CD14-positive monocyte (primary cell): ENCODE results near the gene NPR1. TPM values are rescaled to one million over a fixed set of nuclear protein-coding genes. Genes with fewer than 3 reads are reported as not detected.

ENCODE experiments used
- DNase-seq, 3 donors: peaks; one replicate each; pipeline ENCODE4 v3.0.0-alpha.2; 2011 to 2022
- H2AFZ ChIP-seq: 2 replicates; pipeline ENCODE4 v1.6.0; 2012; ENCODE audit warnings: mild to moderate bottlenecking, low read depth, low read length, inconsistent platforms; ENCODE audit not compliant: insufficient read depth, poor library complexity, severe bottlenecking
- H3K27ac ChIP-seq, 2 donors: 1 replicate in 1 of 2; 2 replicates in 1 of 2; pipeline ENCODE4 v1.5.1; 2012 to 2013; ENCODE audit warnings: low read length in 2 of 2, control low read depth in 1 of 2, inconsistent platforms in 1 of 2, low read depth in 1 of 2, mild to moderate bottlenecking in 1 of 2
- H3K27me3 ChIP-seq, 2 donors: one replicate each; pipeline versions ENCODE4 v1.6.0 to v1.6.1; 2011 to 2013; ENCODE audit warnings: low read length in 2 of 2; ENCODE audit not compliant: control insufficient read depth in 2 of 2, insufficient read depth in 2 of 2
- H3K36me3 ChIP-seq, 2 donors: replicated peaks in 1 of 2; 1 replicate in 1 of 2; 2 replicates in 1 of 2; pipeline versions ENCODE4 v1.5.1 to v1.6.1; 2012 to 2013; ENCODE audit warnings: low read length in 2 of 2, control low read depth in 1 of 2, inconsistent platforms in 1 of 2, mild to moderate bottlenecking in 1 of 2; ENCODE audit not compliant: insufficient read depth in 2 of 2, control insufficient read depth in 1 of 2
- H3K4me1 ChIP-seq, 2 donors: 1 replicate in 1 of 2; 2 replicates in 1 of 2; pipeline versions ENCODE4 v1.5.1 to v1.6.1; 2012 to 2013; ENCODE audit warnings: low read length in 2 of 2, control low read depth in 1 of 2, inconsistent platforms in 1 of 2, mild to moderate bottlenecking in 1 of 2, moderate library complexity in 1 of 2; ENCODE audit not compliant: insufficient read depth in 2 of 2, control insufficient read depth in 1 of 2
- H3K4me2 ChIP-seq: replicated peaks from 2 replicates; pipeline ENCODE3; 2012; ENCODE audit warnings: low read length, moderate library complexity, mild to moderate bottlenecking; ENCODE audit not compliant: poor library complexity, severe bottlenecking; ENCODE audit errors: extremely low read depth
- H3K4me3 ChIP-seq, 3 experiments: fragments of 200-600 bp in 1 of 3; sonication (generic) in 1 of 3; replicated peaks in 1 of 3; 1 replicate in 2 of 3; 2 replicates in 1 of 3; pipeline ENCODE4 v1.5.1; 2011 to 2013; ENCODE audit warnings: low read length in 3 of 3, mild to moderate bottlenecking in 3 of 3, control low read depth in 2 of 3, low read depth in 2 of 3, inconsistent platforms in 1 of 3, moderate library complexity in 1 of 3
- H3K79me2 ChIP-seq: 2 replicates; pipeline ENCODE4 v1.6.0; 2012; ENCODE audit warnings: mild to moderate bottlenecking, control low read depth, inconsistent platforms, low read length, moderate library complexity; ENCODE audit not compliant: insufficient read depth
- H3K9ac ChIP-seq: 2 replicates; pipeline ENCODE4 v1.6.0; 2017; ENCODE audit warnings: low read length, mild to moderate bottlenecking; ENCODE audit not compliant: insufficient read depth, poor library complexity, severe bottlenecking
- H3K9me3 ChIP-seq, 2 donors: replicated peaks in 1 of 2; 1 replicate in 1 of 2; 2 replicates in 1 of 2; pipeline versions ENCODE4 v1.5.1 to v1.6.1; 2012 to 2013; ENCODE audit warnings: low read length in 2 of 2, control low read depth in 1 of 2; ENCODE audit not compliant: control insufficient read depth in 1 of 2, insufficient read depth in 1 of 2
- H4K20me1 ChIP-seq: 2 replicates; pipeline ENCODE4 v1.6.0; 2012; ENCODE audit warnings: mild to moderate bottlenecking, low read length, control low read depth, moderate library complexity; ENCODE audit not compliant: insufficient read depth
- H3K27ac Mint-ChIP-seq, 7 donors: one replicate each; pipeline ENCODE4 v1.8.0; 2020; ENCODE audit warnings: mild to moderate bottlenecking in 7 of 7, mixed read lengths in 7 of 7, moderate library complexity in 6 of 7, inconsistent platforms in 2 of 7
- H3K27me3 Mint-ChIP-seq, 3 donors: one replicate each; pipeline ENCODE4 v1.8.0; 2021 to 2022; ENCODE audit warnings: low read depth in 3 of 3, mild to moderate bottlenecking in 3 of 3, mixed read lengths in 3 of 3, moderate library complexity in 3 of 3, inconsistent platforms in 1 of 3
- H3K36me3 Mint-ChIP-seq, 2 donors: one replicate each; pipeline ENCODE4 v1.8.0; 2020; ENCODE audit warnings: mixed read lengths in 2 of 2, inconsistent platforms in 1 of 2, mild to moderate bottlenecking in 1 of 2
- H3K4me1 Mint-ChIP-seq: one replicate; pipeline ENCODE4 v1.8.0; 2020; ENCODE audit warnings: mild to moderate bottlenecking, mixed read lengths
- H3K4me3 Mint-ChIP-seq, 2 donors: one replicate each; pipeline ENCODE4 v1.8.0; 2020; ENCODE audit warnings: mild to moderate bottlenecking in 2 of 2, mixed read lengths in 2 of 2, moderate library complexity in 1 of 2
- H3K9me3 Mint-ChIP-seq, 7 donors: one replicate each; pipeline ENCODE4 v1.8.0; 2020 to 2022; ENCODE audit warnings: mixed read lengths in 7 of 7, mild to moderate bottlenecking in 6 of 7, moderate library complexity in 6 of 7, inconsistent platforms in 2 of 7
- CTCF ChIP-seq: fragments of 200-600 bp; IDR thresholded peaks from one replicate; pipeline ENCODE4 v1.8.0; 2022; ENCODE audit warnings: antibody characterized with exemption, mild to moderate bottlenecking
- WGBS: methylation state at CpG from one replicate; pipeline ENCODE4 v1.1.5; 2013; ENCODE audit warnings: missing lambda C conversion rate; ENCODE audit not compliant: insufficient coverage; 5-methylcytosine and 5-hydroxymethylcytosine counted together
- intact Hi-C, 2 donors: fragments of 100-400 bp; cut with micrococcal nuclease; formaldehyde crosslinking; loops; one replicate each; pipeline versions ENCODE4 v1.15.0 to v1.15.1; 2023
- polyA plus RNA-seq, 3 donors: library from polyadenylated mRNA; depleted of rRNA in 1 of 3; unstranded in 2 of 3; stranded (reverse) in 1 of 3; fragments of 300-500 nt in 2 of 3; fragments of >200 nt in 1 of 3; fragmentation: Illumina TruSeq in 2 of 3; gene quantifications; 1 replicate in 2 of 3; 2 replicates in 1 of 3; pipeline ENCODE4 v1.2.3, GENCODE V29; 2012 to 2021

Gene NPR1
- polyA plus RNA-seq, 3 donors, result not detected

GRCh38 chr1:153673511-153673910 is 5.0 kb upstream of the NPR1 start:
- Histone ChIP-seq H3K9ac (no peak overlapping the region), H4K20me1 (no peaks in the 10 kb centered on the region), H3K9me3 (peaks cover 0 to 4% of the 10 kb centered on the region in 2 donors), H3K27ac (no peak overlapping the region), H2AFZ (no peak overlapping the region), H3K27me3 (peaks cover 2 to 9% of the 10 kb centered on the region in 2 donors), H3K36me3 (peaks cover 0 to 12% of the 10 kb centered on the region in 2 donors), H3K4me1 (peaks cover 17 to 30% of the 10 kb centered on the region in 2 donors), H3K4me3 (no peak overlapping the region), H3K79me2 (peaks cover 23% of the 10 kb centered on the region), H3K4me2 (no peak overlapping the region)
- DNase-seq, result no peak
- Mint-ChIP-seq H3K27me3 (peaks cover 9 to 14% (median 12%) of the 10 kb centered on the region in 3 donors), H3K4me1 (peaks cover 27% of the 10 kb centered on the region), H3K27ac (no peak overlapping the region), H3K4me3 (no peak overlapping the region), H3K9me3 (peaks cover 0 to 8% (median 4%) of the 10 kb centered on the region in 7 donors), H3K36me3 (peaks cover 13 to 15% of the 10 kb centered on the region in 2 donors)
- no peak for TF ChIP-seq CTCF
- no CpG with 5 or more reads among the region's 2 CpGs for WGBS
- intact Hi-C loops, result loop anchor here in 1 of 2 donors (5.0 kb wide), 1 partner anchor 41 kb away; the partner anchor contains the start of gene CHTOP

- Mint-ChIP-seq H3K27ac (peak overlapping the region in 1 of 7 donors; percentile 68), H3K27me3 (peaks cover 45 to 48% (median 46%) of the 10 kb centered on the region in 3 donors), H3K4me3 (peak overlapping the region; percentile 84 to 96), H3K36me3 (peaks cover 11 to 14% of the 10 kb centered on the region in 2 donors), H3K9me3 (peaks cover 0 to 17% (median 12%) of the 10 kb centered on the region in 7 donors), H3K4me1 (peaks cover 24% of the 10 kb centered on the region)
- 4% methylated on average over 21 of the region's 29 CpGs for WGBS
- peak overlapping the region; percentile 95 for H3K4me2 ChIP-seq
- H2AFZ ChIP-seq, result peak overlapping the region; percentile 83
- H3K4me3 ChIP-seq, result peak overlapping the region in 2 of 3 experiments; percentile 28 to 78
- intact Hi-C loops, result loop anchor here (5.0 kb wide), 2 partner anchors 69 to 309 kb away; partner anchors contain the start of gene RAB13 (in 1 of the 2)
- no peaks in the 10 kb centered on the region for H3K36me3 ChIP-seq
- H3K27me3 ChIP-seq, result peaks cover 19 to 41% of the 10 kb centered on the region in 2 donors
- peak; percentile 95 for TF ChIP-seq CTCF
- peak overlapping the region; percentile 57 for H3K9ac ChIP-seq
- no peak overlapping the region for H3K27ac ChIP-seq
- H4K20me1 ChIP-seq, result no peaks in the 10 kb centered on the region
- H3K9me3 ChIP-seq, result peaks cover 0 to 4% of the 10 kb centered on the region in 2 donors
- no peaks in the 10 kb centered on the region for H3K79me2 ChIP-seq
- peak in 2 of 3 donors; percentile 56 to 57 for DNase-seq
- H3K4me1 ChIP-seq, result peaks cover 18 to 27% of the 10 kb centered on the region in 2 donors
Measured at GRCh38 chr1:153677718-153678518, 570 bp upstream of the NPR1 start.
